H1 (cell line): ENCODE measurements around the gene GOLGA6L10. TPM values are rescaled to one million over a fixed set of nuclear protein-coding genes. Genes with fewer than 3 reads are reported as not detected.
A peak's percentile ranks its signal among the peaks of the same experiment; 100 is the strongest.

Source experiments
- CTCF ChIA-PET: fragments of 300-600 bp; sonication (Branson Sonifier 250); formaldehyde crosslinking; loops from one replicate; lab custom pipeline; 2021; ENCODE audit not compliant: partially characterized antibody; lab: Charles Lee
- POLR2A ChIA-PET: fragments of 300-600 bp; sonication (Branson Sonifier 250); formaldehyde crosslinking; loops from one replicate; lab custom pipeline; 2021; ENCODE audit warnings: inconsistent platforms; ENCODE audit not compliant: partially characterized antibody; lab: Charles Lee
- DNase-seq, 2 experiments: peaks; one replicate each; pipeline versions ENCODE4 v3.0.0 to v3.0.0-alpha.2; 2010 to 2022; ENCODE audit warnings: low spot score in 2 of 2, low read depth in 1 of 2, mixed read lengths in 1 of 2
- FAIRE-seq: peaks from 2 replicates; lab custom pipeline; 2011; peaks lifted over from hg19 to GRCh38; lab: Jason Lieb, UNC
- H2AFZ ChIP-seq: 2 replicates; pipeline ENCODE4 v1.8.1; 2012; ENCODE audit warnings: low read length, inconsistent platforms
- H2AK5ac ChIP-seq: 2 replicates; pipeline ENCODE4 v1.6.1; 2013; ENCODE audit warnings: low read depth, low read length
- H2BK120ac ChIP-seq: replicated peaks from 2 replicates; pipeline ENCODE3; 2013; ENCODE audit warnings: low read depth, low read length, inconsistent platforms
- H2BK12ac ChIP-seq: 2 replicates; pipeline ENCODE4 v1.6.1; 2013; ENCODE audit warnings: low read depth, low read length
- H2BK15ac ChIP-seq: 2 replicates; pipeline ENCODE4 v1.6.1; 2013; ENCODE audit warnings: low read length
- H2BK20ac ChIP-seq: 2 replicates; pipeline ENCODE4 v1.6.1; 2013; ENCODE audit warnings: low read length
- H2BK5ac ChIP-seq: 2 replicates; pipeline ENCODE4 v1.6.1; 2013; ENCODE audit warnings: low read depth, low read length
- H3K14ac ChIP-seq: 2 replicates; pipeline ENCODE4 v1.6.1; 2013; ENCODE audit warnings: inconsistent platforms; ENCODE audit not compliant: insufficient read length
- H3K18ac ChIP-seq: 2 replicates; pipeline ENCODE4 v1.6.1; 2013; ENCODE audit warnings: low read length; ENCODE audit errors: extremely low read depth
- H3K23ac ChIP-seq: 2 replicates; pipeline ENCODE4 v1.6.1; 2013; ENCODE audit warnings: inconsistent platforms; ENCODE audit not compliant: insufficient read length
- H3K23me2 ChIP-seq: 2 replicates; pipeline ENCODE4 v1.6.1; 2013; ENCODE audit warnings: low read depth, low read length
- H3K27ac ChIP-seq: 2 replicates; pipeline ENCODE4 v1.6.1; 2011; ENCODE audit warnings: low read depth, low read length, inconsistent platforms
- H3K27me3 ChIP-seq, 4 experiments: replicated peaks in 1 of 4; 1 replicate in 1 of 4; 2 replicates in 3 of 4; pipeline versions ENCODE4 v1.6.1 to v1.8.1; 2011 to 2013; ENCODE audit warnings: low read length in 3 of 4, mild to moderate bottlenecking in 3 of 4, inconsistent platforms in 2 of 4, mixed read lengths in 2 of 4, moderate library complexity in 1 of 4; ENCODE audit not compliant: control insufficient read depth in 3 of 4, insufficient read depth in 3 of 4; ENCODE audit errors: extremely low read depth in 1 of 4
- H3K36me3 ChIP-seq, 4 experiments: 2 replicates each; pipeline versions ENCODE4 v1.6.1 to v1.8.1; 2011 to 2013; ENCODE audit warnings: mild to moderate bottlenecking in 4 of 4, low read length in 3 of 4, moderate library complexity in 2 of 4, control low read depth in 1 of 4, inconsistent platforms in 1 of 4; ENCODE audit not compliant: insufficient read depth in 4 of 4, control insufficient read depth in 2 of 4
- H3K4ac ChIP-seq: replicated peaks from 2 replicates; pipeline ENCODE3; 2013; ENCODE audit warnings: low read length, low read depth, mixed read lengths, inconsistent platforms; ENCODE audit not compliant: insufficient read length
- H3K4me1 ChIP-seq, 4 experiments: replicated peaks in 1 of 4; 1 replicate in 1 of 4; 2 replicates in 3 of 4; pipeline versions ENCODE4 v1.6.1 to v1.8.1; 2011 to 2013; ENCODE audit warnings: low read length in 3 of 4, inconsistent platforms in 2 of 4, mixed read lengths in 1 of 4; ENCODE audit not compliant: insufficient read depth in 4 of 4, control insufficient read depth in 3 of 4
- H3K4me2 ChIP-seq, 2 experiments: 2 replicates each; pipeline versions ENCODE4 v1.6.1 to v1.8.1; 2011 to 2013; ENCODE audit warnings: low read depth in 2 of 2, low read length in 2 of 2, control low read depth in 1 of 2, inconsistent platforms in 1 of 2, mild to moderate bottlenecking in 1 of 2; ENCODE audit not compliant: insufficient read depth in 1 of 2
- H3K4me3 ChIP-seq, 4 experiments: fragments of 200-600, 300-600 bp in 1 of 4; sonication (generic), shearing (Covaris generic), sonication (Bioruptor Twin) in 1 of 4; 2 replicates each; pipeline versions ENCODE4 v1.5.1 to v1.8.1; 2011 to 2016; ENCODE audit warnings: low read length in 4 of 4, low read depth in 3 of 4, control low read depth in 2 of 4, inconsistent platforms in 2 of 4, mild to moderate bottlenecking in 2 of 4, mixed read lengths in 1 of 4, moderate library complexity in 1 of 4; ENCODE audit not compliant: insufficient read depth in 2 of 4; ENCODE audit errors: extremely low read depth in 1 of 4
- H3K56ac ChIP-seq: replicated peaks from 2 replicates; pipeline ENCODE3; 2013; ENCODE audit warnings: low read depth, mild to moderate bottlenecking, mixed read lengths, low read length, inconsistent platforms; ENCODE audit not compliant: insufficient read length
- H3K79me1 ChIP-seq: 2 replicates; pipeline ENCODE4 v1.6.1; 2013; ENCODE audit warnings: low read depth, low read length, control low read depth
- H3K79me2 ChIP-seq, 2 experiments: 2 replicates each; pipeline versions ENCODE4 v1.6.1 to v1.8.1; 2012 to 2013; ENCODE audit warnings: low read length in 2 of 2, mild to moderate bottlenecking in 2 of 2, inconsistent platforms in 1 of 2; ENCODE audit not compliant: insufficient read depth in 2 of 2, control insufficient read depth in 1 of 2
- H3K9ac ChIP-seq, 4 experiments: replicated peaks in 1 of 4; 1 replicate in 1 of 4; 2 replicates in 3 of 4; pipeline versions ENCODE4 v1.6.1 to v1.8.1; 2011 to 2013; ENCODE audit warnings: low read depth in 3 of 4, low read length in 3 of 4, control low read depth in 2 of 4, mild to moderate bottlenecking in 2 of 4, moderate library complexity in 2 of 4, inconsistent platforms in 1 of 4; ENCODE audit errors: extremely low read depth in 1 of 4
- H3K9me3 ChIP-seq, 2 experiments: 2 replicates each; pipeline versions ENCODE4 v1.6.1 to v1.8.1; 2012 to 2013; ENCODE audit warnings: mild to moderate bottlenecking in 2 of 2, moderate library complexity in 2 of 2, control low read depth in 1 of 2, inconsistent platforms in 1 of 2, low read depth in 1 of 2, low read length in 1 of 2, mixed read lengths in 1 of 2; ENCODE audit not compliant: insufficient read depth in 2 of 2
- H4K20me1 ChIP-seq, 2 experiments: replicated peaks in 1 of 2; 2 replicates each; pipeline versions ENCODE3 to v1.8.1; 2011 to 2013; ENCODE audit warnings: inconsistent platforms in 2 of 2, low read length in 2 of 2, mild to moderate bottlenecking in 1 of 2; ENCODE audit not compliant: insufficient read depth in 2 of 2, control insufficient read depth in 1 of 2
- H4K5ac ChIP-seq: 2 replicates; pipeline ENCODE4 v1.6.1; 2013; ENCODE audit warnings: low read length, low read depth, mixed read lengths, inconsistent platforms; ENCODE audit not compliant: insufficient read length
- H4K8ac ChIP-seq: 2 replicates; pipeline ENCODE4 v1.8.0; 2013; ENCODE audit warnings: mild to moderate bottlenecking, moderate library complexity, low read length, inconsistent platforms; ENCODE audit not compliant: insufficient read depth; ENCODE audit errors: extremely low read depth
- H4K91ac ChIP-seq: replicated peaks from 2 replicates; pipeline ENCODE3; 2013; ENCODE audit warnings: low read length, mixed read lengths, inconsistent platforms; ENCODE audit not compliant: insufficient read length
- BACH1 ChIP-seq: IDR thresholded peaks from 2 replicates; pipeline ENCODE4 v1.6.1; 2012; ENCODE audit warnings: low read length, improper control_type of control experiment
- CEBPB ChIP-seq: IDR thresholded peaks from 2 replicates; pipeline ENCODE4 v1.6.1; 2012; ENCODE audit warnings: low read depth, low read length
- EGR1 ChIP-seq: IDR thresholded peaks from 2 replicates; pipeline ENCODE4 v1.6.1; 2011; ENCODE audit warnings: low read depth, low read length, borderline replicate concordance
- EZH2 ChIP-seq: fragments of 200-600 bp; sonication (generic); IDR thresholded peaks from 2 replicates; pipeline ENCODE4 v1.7.1; 2012; ENCODE audit warnings: low read depth, mild to moderate bottlenecking, moderate library complexity, low read length, inconsistent platforms; ENCODE audit not compliant: severe bottlenecking
- HDAC2 ChIP-seq, 2 experiments: fragments of 300-600 bp in 1 of 2; sonication (generic) in 1 of 2; IDR thresholded peaks; 2 replicates each; pipeline ENCODE4 v1.6.1; 2011 to 2012; ENCODE audit warnings: low read depth in 2 of 2, low read length in 2 of 2, mild to moderate bottlenecking in 2 of 2, moderate library complexity in 2 of 2, borderline replicate concordance in 1 of 2, inconsistent platforms in 1 of 2
- KDM4A ChIP-seq: IDR thresholded peaks from one replicate; pipeline ENCODE4 v1.7.1; 2012; ENCODE audit warnings: low read depth, mild to moderate bottlenecking, moderate library complexity, low read length, inconsistent platforms; ENCODE audit not compliant: severe bottlenecking
- POU5F1 ChIP-seq: IDR thresholded peaks from 2 replicates; pipeline ENCODE4 v1.6.1; 2011; ENCODE audit warnings: low read depth, mild to moderate bottlenecking, low read length, moderate library complexity
- SUZ12 ChIP-seq: fragments of 200-600 bp; sonication (generic); IDR thresholded peaks from 2 replicates; pipeline ENCODE4 v1.6.1; 2012; ENCODE audit warnings: mild to moderate bottlenecking, inconsistent platforms, low read length, moderate library complexity, mixed read lengths
- USF2 ChIP-seq: IDR thresholded peaks from 2 replicates; pipeline ENCODE4 v1.6.1; 2011; ENCODE audit warnings: low read length, improper control_type of control experiment
- WGBS, 2 experiments: shearing (Covaris generic) in 1 of 2; methylation state at CpG; one replicate each; pipeline versions ENCODE4 v1.1.6 to v1.1.7; 2013 to 2015; ENCODE audit warnings: low lambda C conversion rate in 2 of 2, mixed read lengths in 2 of 2, inconsistent platforms in 1 of 2, low coverage in 1 of 2, missing lambda C conversion rate in 1 of 2; ENCODE audit not compliant: insufficient replicate concordance in 2 of 2, insufficient coverage in 1 of 2, insufficient read length in 1 of 2; ENCODE audit errors: extremely low coverage in 1 of 2, missing lambda C conversion rate in 1 of 2; 5-methylcytosine and 5-hydroxymethylcytosine counted together
- polyA plus RNA-seq, 7 experiments: library from polyadenylated mRNA; depleted of rRNA in 3 of 7; stranded (reverse) in 5 of 7; unstranded in 2 of 7; fragments of >200 nt in 5 of 7; fragments of 200-250 nt in 2 of 7; gene quantifications; 1 replicate in 5 of 7; 2 replicates in 1 of 7; 4 replicates in 1 of 7; pipeline versions ENCODE4 v1.2.1 to v1.2.3, GENCODE V29; 2011 to 2013; ENCODE audit warnings: missing spikeins in 2 of 7, mixed read lengths in 2 of 7
- total RNA-seq: library from RNA; stranded (reverse); fragmentation: NEBNext Ultra II Directional; extraction: Animal tissue kit (Norgen Biotek cat#: 25700); gene quantifications from 2 replicates; pipeline ENCODE4 v1.2.1, GENCODE V29; 2021

Gene GOLGA6L10
- total and polyA plus RNA-seq, 2 of the 8 experiments (the other 6 are each of a cell fraction or from before 2014, with no cell fraction given), result 0.91 to 4.0 TPM

GRCh38 chr15:82303956-82304777 lies 45.1 kb downstream of the GOLGA6L10 start:
- H3K27ac ChIP-seq, result no peak overlapping the region
- H2BK120ac ChIP-seq, result no peak overlapping the region
- no peak overlapping the region for H3K23ac ChIP-seq
- no peak overlapping the region for H3K56ac ChIP-seq
- H3K9ac ChIP-seq, result no peak overlapping the region
- H2BK5ac ChIP-seq, result no peak overlapping the region
- H3K79me1 ChIP-seq, result no peaks in the 10 kb centered on the region; the same call in 1 of the 2 replicates
- 94% methylated on average over 10 of the region's 12 CpGs; no CpG with 5 or more reads in 1 of the 2 experiments for WGBS, 2 experiments
- no peak overlapping the region for H4K5ac ChIP-seq
- CTCF ChIA-PET, result interaction anchor here (0.6 to 1.9 kb wide), 4 partner anchors 9 to 42 kb away, joined by 3 to 8 read pairs (median 3); no protein-coding TSS in a partner anchor
- H2BK15ac ChIP-seq, result no peak overlapping the region
- no peaks in the 10 kb centered on the region for H3K9me3 ChIP-seq
- DNase-seq (peak in 1 of 2 experiments; percentile 29), FAIRE-seq (no peak)
- H3K27me3 ChIP-seq, result no peaks in the 10 kb centered on the region
- no peaks in the 10 kb centered on the region for H3K23me2 ChIP-seq
- no peak overlapping the region for H3K4me3 ChIP-seq
- H3K18ac ChIP-seq, result no peak overlapping the region
- H4K20me1 ChIP-seq, result no peaks in the 10 kb centered on the region
- H3K36me3 ChIP-seq, result no peaks in the 10 kb centered on the region
- no peak overlapping the region for H3K4ac ChIP-seq
- H2AK5ac ChIP-seq, result no peak overlapping the region
- no peak overlapping the region for H2BK12ac ChIP-seq
- no peak overlapping the region for H4K91ac ChIP-seq
- no peak overlapping the region for H3K4me2 ChIP-seq
- no peaks in the 10 kb centered on the region for H3K79me2 ChIP-seq
- POLR2A ChIA-PET, result no interaction called here
- no peak overlapping the region for H2AFZ ChIP-seq
- peaks cover 0 to 3% (median 0%) of the 10 kb centered on the region in 4 experiments; a peak in 2 of 7 replicates for H3K4me1 ChIP-seq
- H4K8ac ChIP-seq, result no peak overlapping the region
- no peak overlapping the region for H3K14ac ChIP-seq
- H2BK20ac ChIP-seq, result no peak overlapping the region
- TF ChIP-seq CEBPB (no peak), BACH1 (no peak), USF2 (no peak), EGR1 (no peak), POU5F1 (no peak), EZH2 (no peak), KDM4A (no peak), HDAC2 (IDR thresholded peaks at IDR 0.05; ENCODE audit: borderline replicate concordance in 1 of 2, low read depth in 2 of 2, low read length in 2 of 2) (no peak), SUZ12 (no peak)
